Hair follicle dermal papilla cell (primary cell): ENCODE data around the gene SLFN5. TPM values are rescaled to one million over a fixed set of nuclear protein-coding genes. Genes with fewer than 3 reads are reported as not detected.

Experiments
- total RNA-seq: library from RNA; depleted of rRNA; stranded (reverse); fragments of >200 nt; gene quantifications from 2 replicates; pipeline ENCODE4 v1.2.3, GENCODE V29; 2012

Gene SLFN5
- 96.9 and 115 TPM in 2 replicates for total RNA-seq

DNA sequence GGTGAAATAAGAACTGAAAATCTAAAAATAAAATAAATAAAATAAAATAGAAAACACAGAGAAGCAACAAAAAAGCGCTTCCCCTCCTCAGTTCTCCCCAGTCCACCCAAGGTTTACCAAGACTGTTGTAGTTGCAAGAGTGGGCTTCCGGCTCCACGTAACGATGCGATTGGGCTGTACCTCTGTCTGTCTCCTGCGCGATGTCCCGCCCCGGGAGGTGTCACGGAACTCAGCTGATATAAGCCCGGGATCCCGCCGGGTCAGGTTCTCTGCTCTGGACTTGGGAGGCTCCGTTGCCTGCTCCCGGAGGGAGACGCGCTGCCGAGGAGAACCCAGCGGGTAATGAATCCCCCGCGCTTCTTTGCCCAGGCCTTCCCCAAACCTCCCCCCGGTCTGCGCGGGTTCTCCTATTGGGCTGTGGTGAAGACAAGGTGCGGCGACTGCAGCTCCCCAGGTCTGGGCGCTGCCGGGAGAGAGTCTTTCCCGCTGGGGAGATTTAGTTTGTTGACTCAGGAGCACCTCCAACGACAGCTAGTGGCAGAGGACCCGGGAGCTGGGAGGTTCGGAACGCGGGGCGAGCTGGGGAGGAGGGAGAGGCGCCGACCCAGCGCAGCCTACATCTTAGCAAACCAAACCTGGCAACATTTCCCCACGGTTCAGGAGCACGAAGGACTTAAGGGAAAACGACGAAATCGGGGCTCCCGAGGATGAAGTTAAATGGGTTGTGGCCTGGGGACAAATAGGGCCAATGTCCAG is at the start of gene SLFN5:
SLFN5 (plus strand) TSS at position 268 of the 756 bp plus-strand sequence. CDS start 15,619 bp downstream, outside the sequence.

DNA sequence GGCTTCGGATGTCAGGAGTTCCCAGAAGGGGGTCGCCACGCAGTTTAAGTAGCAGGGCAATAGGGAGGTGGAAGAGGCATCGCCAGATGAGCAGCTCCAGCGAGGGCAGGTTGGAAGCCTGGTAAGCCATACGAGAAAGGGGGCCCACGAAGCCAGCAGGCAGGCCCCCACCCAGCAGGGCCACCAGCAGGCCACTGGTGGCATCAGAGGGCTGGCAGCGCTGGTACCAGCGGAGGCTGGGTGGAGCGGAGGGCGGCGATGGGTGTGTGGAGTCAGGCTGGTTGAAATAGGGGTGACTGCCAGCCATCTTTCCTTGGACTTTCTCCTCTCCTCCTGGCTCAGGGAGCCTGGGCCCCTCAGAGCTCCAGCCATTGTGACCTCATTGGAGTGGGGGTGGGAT is 48.9 kb upstream of the SLFN5 start, which contains the start of gene SLC35G3:
SLC35G3 (minus strand) TSS at position 393 of the 400 bp plus-strand sequence; CDS start at position 307, 86 bp downstream.

Other genes with a start within 250 kb of the SLFN5 start
- gene RFFL, start 179.4 kb upstream of the SLFN5 start, total RNA-seq: 11.7 and 16.1 TPM in 2 replicates
- gene RAD51D, start 123.2 kb upstream of the SLFN5 start, total RNA-seq: 19.7 and 21.4 TPM in 2 replicates
- not detected in 2 replicates for gene FNDC8, start 121.5 kb upstream of the SLFN5 start, total RNA-seq
- 17.4 and 19.2 TPM in 2 replicates for gene NLE1, start 100.8 kb upstream of the SLFN5 start, total RNA-seq
- gene UNC45B, start 95.3 kb upstream of the SLFN5 start, total RNA-seq: not detected in 2 replicates
- gene SLC35G3, start 48.7 kb upstream of the SLFN5 start, total RNA-seq: not detected in 2 replicates
- gene SLFN11, start 130.5 kb downstream of the SLFN5 start, total RNA-seq: 36.4 and 43.2 TPM in 2 replicates
- 24.5 and 25.0 TPM in 2 replicates for gene SLFN12, start 189.4 kb downstream of the SLFN5 start, total RNA-seq
- gene SLFN13, start 205.7 kb downstream of the SLFN5 start, total RNA-seq: 0.85 and 1.1 TPM in 2 replicates